H7 (cell line): ENCODE measurements around the gene NDUFS6. TPM values are rescaled to one million over a fixed set of nuclear protein-coding genes. Genes with fewer than 3 reads are reported as not detected.
A peak's percentile ranks its signal among the peaks of the same experiment; 100 is the strongest.

Experiments used
- DNase-seq: peaks from one replicate; pipeline ENCODE4 v3.0.0; 2012
- H3K27me3 ChIP-seq: 2 replicates; pipeline ENCODE4 v1.6.0; 2011; ENCODE audit warnings: mild to moderate bottlenecking, low read length; ENCODE audit not compliant: control insufficient read depth, insufficient read depth
- H3K36me3 ChIP-seq: replicated peaks from 2 replicates; pipeline ENCODE4 v1.5.1; 2011; ENCODE audit warnings: low read length; ENCODE audit not compliant: control insufficient read depth, insufficient read depth
- H3K4me3 ChIP-seq: 2 replicates; pipeline ENCODE4 v1.5.1; 2011; ENCODE audit warnings: low read depth, mild to moderate bottlenecking, control low read depth, low read length, moderate library complexity; ENCODE audit not compliant: insufficient read depth
- total RNA-seq: library from RNA; depleted of rRNA; stranded (reverse); fragments of >200 nt; shearing (Covaris generic); gene quantifications from 2 replicates; pipeline ENCODE4 v1.2.3, GENCODE V29; 2014

Gene NDUFS6
- total RNA-seq, 1 experiment from 2014 or later, result 51.9 TPM

DNA sequence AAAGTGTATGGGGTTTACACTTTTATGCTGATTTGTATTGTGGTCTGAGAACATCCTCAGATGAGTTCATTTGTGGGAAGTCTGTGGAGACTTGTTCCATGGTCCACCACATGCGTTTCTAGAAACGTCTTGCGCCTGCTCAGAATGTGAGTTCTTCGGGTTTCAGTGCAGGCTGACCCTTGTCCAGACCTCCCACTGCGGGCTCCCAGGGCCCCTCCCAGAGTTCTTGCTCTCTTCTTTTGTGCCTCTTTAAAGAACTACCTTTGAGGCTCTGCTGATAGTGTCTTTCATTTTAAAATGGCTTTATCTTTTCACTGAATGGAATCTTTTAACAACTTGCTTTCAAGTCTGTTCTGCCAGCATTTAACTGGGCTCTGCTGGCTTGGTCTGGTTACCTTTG, 17.6 kb downstream of the NDUFS6 start:
- Histone ChIP-seq H3K27me3 (no peaks in the 10 kb centered on the region), H3K4me3 (no peak overlapping the region), H3K36me3 (peaks cover 17% of the 10 kb centered on the region)
- DNase-seq, result no peak

- H3K36me3 ChIP-seq, result peaks cover 11% of the 10 kb centered on the region
Measured at GRCh38 chr5:1819458-1819857, 18.3 kb downstream of the NDUFS6 start.

GRCh38 chr5:1820381-1820780, 19.2 kb downstream of the NDUFS6 start:
- H3K27me3 ChIP-seq, result no peaks in the 10 kb centered on the region
- DNase-seq, result no peak
- no peak overlapping the region for H3K4me3 ChIP-seq
- peaks cover 13% of the 10 kb centered on the region for H3K36me3 ChIP-seq

More at GRCh38 chr5:1819458-1819857, 18.3 kb downstream of the NDUFS6 start:
- no peak for DNase-seq
- Histone ChIP-seq H3K27me3 (no peaks in the 10 kb centered on the region), H3K4me3 (no peak overlapping the region)

DNA sequence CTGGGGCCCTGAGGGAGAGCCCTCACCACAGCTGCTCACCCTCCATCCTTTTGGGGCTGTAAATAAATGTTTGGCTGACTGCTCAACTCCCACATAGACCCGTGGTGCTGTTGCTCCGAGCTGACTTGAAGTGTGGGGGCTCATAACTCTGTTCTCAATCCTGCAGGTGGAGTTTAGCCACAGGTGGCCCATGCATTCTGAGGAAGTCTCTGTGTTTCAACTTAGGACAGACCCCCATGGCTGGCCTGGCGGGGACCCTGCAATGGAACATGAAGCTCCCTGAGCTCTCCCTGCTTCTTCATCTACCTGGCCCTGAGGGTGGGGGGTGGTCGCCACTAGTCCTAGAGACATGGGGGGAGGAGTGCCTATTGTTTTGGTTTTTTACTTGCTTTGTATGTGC, 19.7 kb downstream of the NDUFS6 start:
- Histone ChIP-seq H3K4me3 (no peak overlapping the region), H3K36me3 (peaks cover 12% of the 10 kb centered on the region), H3K27me3 (no peaks in the 10 kb centered on the region)
- no peak for DNase-seq

DNA sequence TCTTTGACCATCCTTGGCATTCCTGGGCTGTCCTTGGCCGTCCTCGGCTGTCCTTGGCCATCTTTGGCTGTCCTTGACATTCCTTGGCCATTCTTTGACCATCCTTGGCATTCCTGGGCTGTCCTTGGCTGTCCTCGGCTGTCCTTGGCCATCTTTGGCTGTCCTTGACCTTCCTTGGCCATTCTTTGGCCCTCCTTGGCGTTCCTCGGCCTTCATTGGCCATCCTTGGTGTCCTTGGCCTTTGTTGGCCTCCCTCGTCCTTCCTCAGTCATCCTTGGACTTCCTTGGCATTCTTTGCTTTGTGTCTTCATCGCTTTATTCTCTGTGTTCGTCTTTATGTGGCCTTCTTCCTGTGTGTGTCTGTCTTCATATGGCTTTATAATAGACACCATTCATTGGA, 20.7 kb downstream of the NDUFS6 start:
- peaks cover 8% of the 10 kb centered on the region for H3K36me3 ChIP-seq
- H3K4me3 ChIP-seq, result no peak overlapping the region
- H3K27me3 ChIP-seq, result no peaks in the 10 kb centered on the region
- no peak for DNase-seq

DNA sequence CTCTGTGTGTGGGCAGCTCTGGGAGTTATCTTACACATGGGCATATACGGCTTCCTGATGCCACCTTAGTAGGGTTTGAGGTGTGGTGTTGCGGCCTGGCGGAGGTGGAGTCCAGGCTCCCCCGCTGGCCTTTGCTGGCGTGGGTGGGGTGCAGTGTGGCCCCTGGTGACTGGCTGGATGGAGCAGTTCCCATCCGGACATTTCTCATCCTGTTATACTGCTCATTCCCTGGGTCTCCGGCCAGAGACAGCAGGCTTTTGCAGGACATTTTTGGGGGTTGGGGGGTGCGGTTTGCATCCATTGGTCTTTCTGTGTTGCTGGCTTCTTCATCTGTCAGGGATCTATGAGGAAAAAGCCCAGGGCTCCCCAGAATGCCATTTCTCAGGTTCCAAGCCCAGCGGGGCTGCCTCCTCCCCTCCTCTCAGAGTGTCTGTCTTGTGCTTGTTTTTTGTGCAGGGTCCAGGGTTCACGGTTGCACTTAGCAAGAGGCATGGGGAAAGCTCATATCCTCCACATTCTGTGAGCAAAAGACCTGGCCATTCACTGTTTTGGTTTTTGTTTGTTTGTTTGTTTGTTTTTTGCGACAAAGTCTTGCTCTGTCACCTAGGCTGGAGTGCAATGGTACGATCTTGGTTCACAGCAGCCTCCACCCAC, 22.3 kb downstream of the NDUFS6 start:
- no peak overlapping the region for H3K4me3 ChIP-seq
- no peaks in the 10 kb centered on the region for H3K27me3 ChIP-seq
- H3K36me3 ChIP-seq, result peaks cover 3% of the 10 kb centered on the region
- no peak for DNase-seq

DNA sequence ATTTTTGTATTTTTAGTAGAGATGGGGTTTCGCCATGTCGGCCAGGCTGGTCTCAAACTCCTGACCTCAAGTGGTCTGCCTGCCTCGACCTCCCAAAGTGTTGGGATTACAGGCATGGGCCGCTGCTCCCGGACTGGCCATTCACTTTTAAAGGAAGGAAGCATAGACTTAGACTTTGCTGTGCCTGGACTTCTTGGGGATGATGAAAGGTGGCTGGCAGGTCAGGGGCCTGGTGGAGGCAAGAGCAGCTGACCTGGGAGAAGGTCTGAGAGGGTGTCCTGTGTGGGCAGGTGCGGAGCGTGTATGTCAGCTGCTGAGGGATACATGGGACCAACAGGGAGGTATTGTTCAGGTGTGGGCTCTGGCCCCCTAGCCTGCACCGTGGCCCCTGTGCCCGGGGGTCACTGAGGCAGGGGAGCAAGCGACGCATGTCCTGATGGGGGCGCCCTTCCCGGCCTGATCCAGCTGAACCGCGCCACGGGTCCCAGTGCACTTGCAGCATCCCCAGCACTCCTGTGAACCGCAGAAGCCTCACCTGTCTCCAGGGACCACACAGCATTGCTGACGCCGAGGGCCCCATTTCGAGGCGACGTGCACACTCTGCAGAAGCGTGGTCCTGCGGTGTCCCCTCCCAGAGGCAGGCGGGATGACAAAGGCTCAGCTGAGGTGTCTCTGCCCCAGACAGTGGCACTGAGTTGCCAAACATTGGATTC, 23.1 kb downstream of the NDUFS6 start:
- H3K4me3 ChIP-seq, result no peak overlapping the region
- peak; percentile 75 for DNase-seq
- no peaks in the 10 kb centered on the region for H3K27me3 ChIP-seq
- H3K36me3 ChIP-seq, result peaks cover 3% of the 10 kb centered on the region

DNA sequence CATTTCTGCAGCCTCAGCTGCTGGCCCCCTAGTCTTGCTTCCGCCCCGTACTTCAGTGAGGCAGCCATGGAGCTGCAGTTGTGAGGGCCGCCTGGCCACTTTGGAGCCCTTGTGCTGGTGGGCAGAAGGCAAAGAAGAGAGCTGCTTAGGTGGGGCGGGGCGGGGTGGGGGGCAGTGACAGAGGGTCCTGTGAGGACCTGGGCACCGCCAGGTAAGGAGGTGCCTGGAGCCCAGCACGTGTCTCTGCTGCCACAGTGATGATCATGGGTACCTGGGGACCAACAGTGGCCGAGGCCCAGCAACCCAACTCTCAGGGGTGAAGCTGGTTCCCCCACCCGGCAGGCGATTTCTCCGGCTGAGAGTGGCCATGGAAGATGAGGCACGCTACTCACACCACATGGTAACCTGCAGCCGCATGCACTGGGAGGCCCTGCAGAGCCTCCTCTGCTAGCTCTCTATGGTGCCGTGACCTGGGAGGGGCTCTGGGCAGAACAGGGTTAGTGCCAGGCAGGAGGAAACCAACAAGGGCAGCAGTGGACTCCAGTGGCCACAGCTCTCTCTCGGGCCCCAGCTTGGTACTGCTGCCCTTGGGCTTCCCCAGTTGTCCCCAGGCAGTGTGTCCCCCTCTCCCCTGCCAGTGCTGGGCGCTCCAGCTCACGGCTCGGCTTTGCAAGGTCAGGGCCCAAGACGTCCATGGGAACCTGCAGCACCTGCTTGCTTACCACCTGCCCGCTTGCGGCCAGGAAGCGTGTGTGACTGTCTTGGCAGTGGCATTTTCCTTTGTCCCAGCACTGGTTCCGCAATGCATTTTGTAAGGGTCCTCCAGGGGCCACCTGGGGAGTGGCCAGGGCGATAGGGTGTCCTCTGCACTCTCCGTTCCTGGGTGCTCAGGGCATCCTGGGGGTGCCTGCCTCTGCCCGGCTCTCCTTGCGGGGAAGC, 24.0 kb downstream of the NDUFS6 start:
- Histone ChIP-seq H3K4me3 (no peak overlapping the region), H3K36me3 (peaks cover 2% of the 10 kb centered on the region), H3K27me3 (no peaks in the 10 kb centered on the region)
- no peak for DNase-seq

- Histone ChIP-seq H3K27me3 (no peaks in the 10 kb centered on the region), H3K4me3 (no peak overlapping the region), H3K36me3 (peaks cover 2% of the 10 kb centered on the region)
- DNase-seq, result peak; percentile 53
Measured at GRCh38 chr5:1826235-1826980, 25.2 kb downstream of the NDUFS6 start.

DNA sequence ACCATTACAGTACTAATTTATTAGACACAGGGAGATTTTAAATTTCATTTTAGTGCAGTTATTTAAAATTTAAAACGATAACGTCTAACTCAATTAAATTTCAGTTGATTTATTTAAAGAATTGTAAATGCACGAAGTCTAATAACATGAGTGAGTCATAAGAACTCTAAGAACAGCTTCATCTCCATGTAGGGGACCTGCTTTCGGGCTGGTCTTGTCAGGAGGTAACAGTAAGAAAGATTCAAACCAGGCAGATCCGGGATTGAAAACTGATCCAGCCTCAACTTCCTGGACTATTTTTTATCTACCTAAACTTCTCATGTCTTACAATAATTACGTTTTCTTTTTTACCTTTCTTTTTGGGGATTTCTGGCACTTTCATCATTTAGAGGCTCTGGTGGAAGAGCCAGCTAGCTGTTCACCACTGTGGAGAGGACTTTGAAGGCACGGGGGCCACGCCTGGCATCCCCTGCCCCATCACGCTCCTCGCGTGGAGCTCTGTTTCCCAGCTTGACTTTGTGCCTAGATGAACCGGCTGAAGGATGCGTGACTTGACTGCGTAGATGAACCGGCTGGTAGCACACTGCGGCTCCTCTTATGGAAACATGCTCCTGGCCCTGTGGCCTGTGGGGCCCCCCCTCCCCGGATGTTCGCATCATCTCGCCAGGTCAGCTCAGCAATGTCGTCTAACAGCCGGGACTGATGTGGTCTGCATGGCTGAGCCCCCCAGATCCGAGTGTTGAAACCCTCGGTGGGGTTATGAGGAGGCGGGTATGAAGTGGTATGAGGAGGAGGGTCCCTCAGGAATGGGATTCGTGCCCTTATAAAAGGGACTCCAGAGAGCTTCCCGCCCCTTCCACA, 26.0 kb downstream of the NDUFS6 start:
- Histone ChIP-seq H3K4me3 (peak overlapping the region; percentile 41), H3K27me3 (no peaks in the 10 kb centered on the region), H3K36me3 (peaks cover 2% of the 10 kb centered on the region)
- DNase-seq, result peak; percentile 70

GRCh38 chr5:1827886-1828397, 26.7 kb downstream of the NDUFS6 start:
- Histone ChIP-seq H3K36me3 (peaks cover 2% of the 10 kb centered on the region), H3K27me3 (no peaks in the 10 kb centered on the region), H3K4me3 (peak overlapping the region; percentile 41)
- DNase-seq, result peak; percentile 94

DNA sequence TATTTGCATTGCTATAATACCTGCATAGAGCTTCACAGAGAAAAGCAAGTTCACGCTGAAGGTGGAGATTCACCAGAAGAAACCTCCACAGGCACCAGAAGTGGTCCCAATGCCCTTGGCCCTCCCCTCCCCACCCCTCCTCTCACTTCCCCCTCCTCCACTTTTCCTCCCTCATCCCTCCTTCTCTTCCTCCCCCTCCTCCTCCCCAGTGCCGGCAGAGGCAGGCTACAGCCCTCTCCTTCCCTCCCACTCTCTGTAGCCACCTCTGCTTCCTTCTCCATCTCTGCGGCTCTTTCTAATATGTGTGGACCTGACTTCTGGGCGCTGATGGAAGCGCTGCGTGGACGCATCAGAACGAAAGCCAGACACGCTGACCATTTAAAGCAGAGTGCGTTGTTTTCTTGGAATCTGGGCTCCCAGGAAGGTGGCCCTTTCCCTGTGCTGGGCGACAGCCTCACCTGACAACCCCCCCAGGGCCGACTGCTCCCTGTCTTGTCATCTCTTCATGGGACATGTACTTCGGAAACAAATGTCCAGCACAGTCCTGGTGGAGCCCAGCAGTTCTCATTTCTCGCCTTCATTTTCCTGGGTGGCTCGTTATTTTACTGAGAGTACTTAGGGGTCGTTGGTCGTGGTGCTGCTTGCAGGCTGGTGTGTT, 29.5 kb downstream of the NDUFS6 start:
- DNase-seq, result peak; percentile 52
- H3K4me3 ChIP-seq, result no peak overlapping the region
- H3K36me3 ChIP-seq, result no peaks in the 10 kb centered on the region
- no peaks in the 10 kb centered on the region for H3K27me3 ChIP-seq

GRCh38 chr5:1831257-1831656, 30.1 kb downstream of the NDUFS6 start:
- Histone ChIP-seq H3K27me3 (no peaks in the 10 kb centered on the region), H3K36me3 (no peaks in the 10 kb centered on the region), H3K4me3 (no peak overlapping the region)
- no peak for DNase-seq
